ENCODE data around the gene ZNF90.
"Not testable (repeated sequence)": the region's sequence is repeated elsewhere in the genome, so short reads cannot be mapped to it uniquely, and the experiment has no call there.

ZNF90 gene

GRCh38 chr19:20038358-20039202, 39.2 kb upstream of the ZNF90 start:
- Histone ChIP-seq H3K9ac (ENCODE audit: low read length) (peak overlapping the region; percentile 76), H3K27ac (ENCODE audit: low read depth, low read length) (peak overlapping the region; percentile 52), H3K9me2 (replicated peaks; ENCODE audit: insufficient read depth, low read length) (no peaks in the 10 kb centered on the region), H3K9me3 (ENCODE audit: insufficient read depth, low read length) (peaks cover 7% of the 10 kb centered on the region; the same call in 1 of the 2 replicates), H3K36me3 (ENCODE audit: low read length) (no peaks in the 10 kb centered on the region), H4K20me1 (ENCODE audit: low read depth, low read length) (no peaks in the 10 kb centered on the region), H3K27me3 (ENCODE audit: low read length) (no peaks in the 10 kb centered on the region), H3K4me3 (ENCODE audit: insufficient read depth, low read length, poor library complexity, severe bottlenecking) (peak overlapping the region; percentile 97), H3K4me2 (ENCODE audit: low read depth, low read length, poor library complexity, severe bottlenecking) (peak overlapping the region; percentile 84), H3F3A (ENCODE audit: insufficient read depth) (no peaks in the 10 kb centered on the region), H3K79me2 (ENCODE audit: insufficient read depth, low read length) (peaks cover 39% of the 10 kb centered on the region), H2AFZ (ENCODE audit: low read depth, low read length, severe bottlenecking) (peak overlapping the region; percentile 92)
- TF ChIP-seq CTCF (IDR thresholded peaks at IDR 0.05; ENCODE audit: insufficient read depth, low read length, poor library complexity, severe bottlenecking) (no peak), EZH2phosphoT487 (conservative IDR thresholded peaks at IDR 0.05; ENCODE audit: low read length) (no peak)

GRCh38 chr19:20039203-20039723, 38.5 kb upstream of the ZNF90 start, which contains the start of gene ZNF682:
ZNF682 (minus strand) TSS chr19:20039505; CDS start chr19:20039345, 160 bp downstream.
- H2AFZ ChIP-seq (ENCODE audit: low read depth, low read length, severe bottlenecking): peak within 1 kb of the TSS; percentile 92
- H3K4me3 ChIP-seq (ENCODE audit: insufficient read depth, low read length, poor library complexity, severe bottlenecking): peak within 1 kb of the TSS; percentile 97
- peak within 1 kb of the TSS; percentile 76 for H3K9ac ChIP-seq (ENCODE audit: low read length)
- TF ChIP-seq EZH2phosphoT487 (conservative IDR thresholded peaks at IDR 0.05; ENCODE audit: low read length) (no peak), CTCF (IDR thresholded peaks at IDR 0.05; ENCODE audit: insufficient read depth, low read length, poor library complexity, severe bottlenecking) (no peak)
- peak within 1 kb of the TSS; percentile 84 for H3K4me2 ChIP-seq (ENCODE audit: low read depth, low read length, poor library complexity, severe bottlenecking)
- no peaks in the 10 kb centered on the region for H3K27me3 ChIP-seq (ENCODE audit: low read length)
- no peaks in the 10 kb centered on the region for H3K9me2 ChIP-seq (replicated peaks; ENCODE audit: insufficient read depth, low read length)
- peaks cover 32% of the 10 kb centered on the region for H3K79me2 ChIP-seq (ENCODE audit: insufficient read depth, low read length)
- H3F3A ChIP-seq (ENCODE audit: insufficient read depth): no peaks in the 10 kb centered on the region
- H3K9me3 ChIP-seq (ENCODE audit: insufficient read depth, low read length): peaks cover 7% of the 10 kb centered on the region; the same call in 1 of the 2 replicates
- peak within 1 kb of the TSS; percentile 52 for H3K27ac ChIP-seq (ENCODE audit: low read depth, low read length)
- no peaks in the 10 kb centered on the region for H3K36me3 ChIP-seq (ENCODE audit: low read length)
- no peaks in the 10 kb centered on the region for H4K20me1 ChIP-seq (ENCODE audit: low read depth, low read length)

- Histone ChIP-seq H3K27ac (ENCODE audit: low read depth, low read length) (no peak overlapping the region), H3F3A (ENCODE audit: insufficient read depth) (no peaks in the 10 kb centered on the region), H3K36me3 (ENCODE audit: low read length) (no peaks in the 10 kb centered on the region), H3K9me2 (replicated peaks; ENCODE audit: insufficient read depth, low read length) (no peaks in the 10 kb centered on the region), H3K4me3 (ENCODE audit: insufficient read depth, low read length, poor library complexity, severe bottlenecking) (no peak overlapping the region), H3K4me2 (ENCODE audit: low read depth, low read length, poor library complexity, severe bottlenecking) (no peak overlapping the region), H2AFZ (ENCODE audit: low read depth, low read length, severe bottlenecking) (no peak overlapping the region), H4K20me1 (ENCODE audit: low read depth, low read length) (no peaks in the 10 kb centered on the region), H3K9ac (ENCODE audit: low read length) (no peak overlapping the region), H3K27me3 (ENCODE audit: low read length) (no peaks in the 10 kb centered on the region), H3K79me2 (ENCODE audit: insufficient read depth, low read length) (no peaks in the 10 kb centered on the region), H3K9me3 (ENCODE audit: insufficient read depth, low read length) (peaks cover 7% of the 10 kb centered on the region; the same call in 1 of the 2 replicates)
- TF ChIP-seq CTCF (IDR thresholded peaks at IDR 0.05; ENCODE audit: insufficient read depth, low read length, poor library complexity, severe bottlenecking) (no peak), EZH2phosphoT487 (conservative IDR thresholded peaks at IDR 0.05; ENCODE audit: low read length) (no peak)
Measured at GRCh38 chr19:20044663-20045062, 33.1 kb upstream of the ZNF90 start.

GRCh38 chr19:20045742-20046141, 32.1 kb upstream of the ZNF90 start:
- H4K20me1 ChIP-seq (ENCODE audit: low read depth, low read length); H3K27me3 ChIP-seq (ENCODE audit: low read length); H3K9me2 ChIP-seq (replicated peaks; ENCODE audit: insufficient read depth, low read length); H3K36me3 ChIP-seq (ENCODE audit: low read length); H3F3A ChIP-seq (ENCODE audit: insufficient read depth); H3K4me2 ChIP-seq (ENCODE audit: low read depth, low read length, poor library complexity, severe bottlenecking); H3K27ac ChIP-seq (ENCODE audit: low read depth, low read length); H3K9me3 ChIP-seq (ENCODE audit: insufficient read depth, low read length); H3K79me2 ChIP-seq (ENCODE audit: insufficient read depth, low read length); H3K9ac ChIP-seq (ENCODE audit: low read length); H2AFZ ChIP-seq (ENCODE audit: low read depth, low read length, severe bottlenecking); H3K4me3 ChIP-seq (ENCODE audit: insufficient read depth, low read length, poor library complexity, severe bottlenecking): not testable (repeated sequence)

All from SU-DHL-6 (cell line).